ENCODE data around the gene RMI1. TPM values are rescaled to one million over a fixed set of nuclear protein-coding genes. Genes with fewer than 3 reads are reported as not detected.

Gene RMI1
- total RNA-seq, 4 donors from 2014 or later, result 1.0 to 16.5 (median 6.7) TPM

DNA sequence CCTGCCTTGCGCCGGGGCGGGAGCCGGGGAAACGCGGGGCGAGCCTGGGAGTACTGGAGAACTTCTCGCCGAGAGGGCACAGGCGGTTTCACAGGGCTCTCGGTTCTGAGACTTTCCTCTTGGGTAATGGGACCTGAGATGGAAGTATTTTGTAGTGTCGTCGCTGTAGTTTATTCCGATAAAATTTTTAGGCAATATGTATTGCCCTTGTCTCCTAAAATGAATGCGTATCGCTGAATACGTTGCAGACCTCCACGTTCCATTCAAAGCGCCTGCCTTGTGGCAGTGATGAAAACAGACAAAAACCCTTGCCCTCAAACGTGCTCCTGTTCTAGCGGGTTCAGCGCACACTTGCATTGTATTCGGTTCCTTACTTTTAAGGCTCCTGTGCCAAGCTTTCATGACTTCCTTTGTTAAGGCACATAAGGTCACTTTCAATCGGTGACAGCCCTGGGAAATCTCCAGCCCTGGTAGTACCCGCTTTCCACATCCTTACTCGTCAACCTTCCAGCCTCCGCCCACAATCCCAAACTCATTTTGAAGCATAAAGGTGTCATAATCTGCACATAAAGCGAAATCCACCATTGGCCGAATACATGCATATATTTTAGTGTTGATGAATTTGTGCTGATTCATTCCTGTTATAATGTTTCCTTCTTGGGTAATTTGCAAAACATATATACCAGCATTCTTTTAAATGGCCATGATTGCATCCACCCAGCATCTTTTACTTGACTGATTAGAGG, 694 bp downstream of the RMI1 start:
- no peak for TF ChIP-seq POLR2A (IDR thresholded peaks at IDR 0.05)
- TF ChIP-seq, protein P1, sequence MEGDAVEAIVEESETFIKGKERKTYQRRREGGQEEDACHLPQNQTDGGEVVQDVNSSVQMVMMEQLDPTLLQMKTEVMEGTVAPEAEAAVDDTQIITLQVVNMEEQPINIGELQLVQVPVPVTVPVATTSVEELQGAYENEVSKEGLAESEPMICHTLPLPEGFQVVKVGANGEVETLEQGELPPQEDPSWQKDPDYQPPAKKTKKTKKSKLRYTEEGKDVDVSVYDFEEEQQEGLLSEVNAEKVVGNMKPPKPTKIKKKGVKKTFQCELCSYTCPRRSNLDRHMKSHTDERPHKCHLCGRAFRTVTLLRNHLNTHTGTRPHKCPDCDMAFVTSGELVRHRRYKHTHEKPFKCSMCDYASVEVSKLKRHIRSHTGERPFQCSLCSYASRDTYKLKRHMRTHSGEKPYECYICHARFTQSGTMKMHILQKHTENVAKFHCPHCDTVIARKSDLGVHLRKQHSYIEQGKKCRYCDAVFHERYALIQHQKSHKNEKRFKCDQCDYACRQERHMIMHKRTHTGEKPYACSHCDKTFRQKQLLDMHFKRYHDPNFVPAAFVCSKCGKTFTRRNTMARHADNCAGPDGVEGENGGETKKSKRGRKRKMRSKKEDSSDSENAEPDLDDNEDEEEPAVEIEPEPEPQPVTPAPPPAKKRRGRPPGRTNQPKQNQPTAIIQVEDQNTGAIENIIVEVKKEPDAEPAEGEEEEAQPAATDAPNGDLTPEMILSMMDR (IDR thresholded peaks at IDR 0.05), result no peak
- H3K4me3 ChIP-seq, result peak overlapping the region; percentile 81 to 93
- peak in 1 of 2 donors; percentile 28 for DNase-seq
- H3K4me1 ChIP-seq, result peaks cover 7 to 8% of the 10 kb centered on the region in 2 donors
- H3K36me3 ChIP-seq, result no peaks in the 10 kb centered on the region
- no peaks in the 10 kb centered on the region for H3K27me3 ChIP-seq
- no peaks in the 10 kb centered on the region for H3K9me3 ChIP-seq
- intact Hi-C loops (cut with DNase I; ENCODE audit: low total_unique reads), result loop anchor here (10.0 kb wide), 1 partner anchor 46 kb away; no protein-coding TSS in a partner anchor
- peak overlapping the region; percentile 98 to 100 for H3K27ac ChIP-seq

DNA sequence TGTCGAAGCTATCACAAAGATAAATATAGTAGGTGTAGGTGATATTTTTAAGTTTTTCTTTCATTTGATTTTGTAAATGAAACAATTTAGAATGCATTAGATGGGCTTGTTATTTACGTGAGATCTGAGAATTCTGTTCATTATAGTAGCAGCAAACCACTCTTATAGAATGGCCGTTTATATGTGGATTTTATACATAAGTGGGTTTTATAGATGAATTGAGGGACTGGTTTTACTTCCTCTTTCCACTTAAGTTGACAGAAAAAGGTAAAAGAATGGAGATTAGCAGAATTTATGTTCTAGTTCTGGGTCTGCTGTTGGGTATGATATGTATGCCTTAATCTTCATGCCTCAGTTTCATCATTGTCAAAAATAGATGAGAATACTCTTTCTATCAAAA, 5.6 kb downstream of the RMI1 start:
- intact Hi-C loops (cut with DNase I; ENCODE audit: low total_unique reads), result loop anchor here (10.0 kb wide), 1 partner anchor 51 kb away; no protein-coding TSS in a partner anchor
- no peak overlapping the region for H3K27ac ChIP-seq

DNA sequence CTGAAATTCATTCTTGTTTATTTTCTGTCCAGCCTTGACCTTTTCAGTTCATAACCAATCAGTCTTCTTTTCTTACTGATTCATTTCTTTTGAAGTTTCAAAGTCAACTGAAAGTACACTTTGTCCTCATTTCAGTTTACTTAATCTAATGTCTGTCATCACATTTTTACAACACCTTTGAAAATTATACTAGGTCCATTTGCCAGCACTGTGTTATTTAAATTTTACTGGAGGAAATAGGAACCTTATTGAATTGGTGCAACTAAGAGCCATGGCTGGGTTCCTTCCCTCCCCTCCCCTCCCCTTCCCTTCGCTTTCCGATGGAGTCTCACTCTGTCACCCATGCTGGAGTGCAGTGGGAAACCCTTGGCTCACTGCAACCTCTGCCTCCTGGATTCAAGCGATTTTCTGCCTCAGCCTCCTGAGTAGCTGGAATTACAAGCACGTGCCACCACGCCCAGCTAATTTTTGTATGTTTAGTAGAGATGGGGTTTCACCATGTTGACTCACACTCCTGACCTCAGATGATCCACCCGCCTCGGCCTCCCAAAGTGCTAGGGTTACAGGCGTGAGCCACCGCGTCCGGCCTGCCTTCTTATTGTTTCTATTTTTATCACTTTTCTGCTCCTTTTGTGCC, 6.3 kb downstream of the RMI1 start:
- no peaks in the 10 kb centered on the region for H3K9me3 ChIP-seq
- no peaks in the 10 kb centered on the region for H3K36me3 ChIP-seq
- H3K4me3 ChIP-seq, result no peak overlapping the region
- TF ChIP-seq POLR2A (IDR thresholded peaks at IDR 0.05), result no peak
- TF ChIP-seq, protein P1 (IDR thresholded peaks at IDR 0.05), result no peak
- no peaks in the 10 kb centered on the region for H3K27me3 ChIP-seq
- no peak overlapping the region for H3K27ac ChIP-seq
- no peak for DNase-seq
- intact Hi-C loops (cut with DNase I; ENCODE audit: low total_unique reads), result loop anchor here (10.0 kb wide), 1 partner anchor 52 kb away; no protein-coding TSS in a partner anchor
- peaks cover 0 to 4% of the 10 kb centered on the region in 2 donors for H3K4me1 ChIP-seq

More for the DNA sequence above, 5.6 kb downstream of the RMI1 start:
- TF ChIP-seq, protein P1 (IDR thresholded peaks at IDR 0.05), result no peak
- TF ChIP-seq POLR2A (IDR thresholded peaks at IDR 0.05), result no peak
- Histone ChIP-seq H3K36me3 (no peaks in the 10 kb centered on the region), H3K4me3 (no peak overlapping the region), H3K4me1 (peaks cover 0 to 7% of the 10 kb centered on the region in 2 donors), H3K9me3 (no peaks in the 10 kb centered on the region), H3K27me3 (no peaks in the 10 kb centered on the region)
- no peak for DNase-seq

DNA sequence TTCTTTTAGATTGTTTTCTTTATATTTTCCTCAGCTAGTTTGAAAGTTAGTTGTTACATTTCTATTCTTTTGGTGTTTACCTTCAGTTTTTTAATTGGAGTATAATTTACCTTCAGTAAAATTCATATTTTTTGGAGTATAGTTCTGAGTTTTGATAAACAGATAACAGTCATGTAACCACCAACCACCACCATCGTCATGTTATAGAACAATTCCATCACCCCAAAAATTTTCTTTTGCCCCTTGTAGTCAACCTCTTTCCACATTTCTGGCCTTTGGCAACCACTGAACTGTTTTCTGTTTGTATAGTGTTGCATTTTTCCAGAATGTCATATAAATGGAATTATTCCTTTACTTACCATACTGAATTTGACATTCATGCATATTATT, 6.8 kb downstream of the RMI1 start:
- DNase-seq, result no peak
- intact Hi-C loops (cut with DNase I; ENCODE audit: low total_unique reads), result loop anchor here (10.0 kb wide), 1 partner anchor 53 kb away; no protein-coding TSS in a partner anchor
- Histone ChIP-seq H3K4me3 (no peak overlapping the region), H3K9me3 (no peaks in the 10 kb centered on the region), H3K4me1 (no peaks in the 10 kb centered on the region), H3K27me3 (no peaks in the 10 kb centered on the region), H3K36me3 (no peaks in the 10 kb centered on the region), H3K27ac (no peak overlapping the region)
- no peak for TF ChIP-seq POLR2A (IDR thresholded peaks at IDR 0.05)
- TF ChIP-seq, protein P1 (IDR thresholded peaks at IDR 0.05), result no peak

DNA sequence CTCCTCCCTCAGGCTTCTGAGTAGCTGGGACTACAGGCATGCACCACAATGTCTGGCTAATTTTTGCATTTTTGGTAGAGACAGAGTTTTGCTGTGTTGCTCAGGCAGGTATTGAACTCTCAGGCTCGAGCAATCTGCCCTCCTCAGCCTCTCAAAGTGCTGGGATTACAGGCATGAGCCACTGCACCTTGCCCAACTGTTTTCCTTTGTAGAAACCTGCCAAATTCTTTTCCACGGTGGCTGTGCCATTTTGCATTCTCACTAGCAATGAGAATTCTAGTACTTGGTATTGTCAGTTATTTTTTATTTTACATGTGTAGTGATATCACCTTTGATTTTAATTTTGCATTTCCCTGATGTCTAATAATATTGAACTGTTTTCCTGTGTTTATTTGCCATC, 7.8 kb downstream of the RMI1 start:
- H3K27me3 ChIP-seq, result no peaks in the 10 kb centered on the region
- no peak for TF ChIP-seq POLR2A (IDR thresholded peaks at IDR 0.05)
- TF ChIP-seq, protein P1 (IDR thresholded peaks at IDR 0.05), result no peak
- H3K27ac ChIP-seq, result no peak overlapping the region
- no peaks in the 10 kb centered on the region for H3K4me1 ChIP-seq
- H3K9me3 ChIP-seq, result no peaks in the 10 kb centered on the region
- no peak for DNase-seq
- intact Hi-C loops (cut with DNase I; ENCODE audit: low total_unique reads), result loop anchor here (10.0 kb wide), 1 partner anchor 54 kb away; no protein-coding TSS in a partner anchor
- no peaks in the 10 kb centered on the region for H3K36me3 ChIP-seq
- no peak overlapping the region for H3K4me3 ChIP-seq

Data from uterus (tissue), 4 donors.